KMS-11 (cell line): ENCODE measurements around the gene ACTL7B.

Source experiments
- H2AFZ ChIP-seq: fragments of 200-600 bp; sonication (generic); 2 replicates; pipeline ENCODE4 v1.6.1; 2016; ENCODE audit warnings: antibody characterized with exemption, mixed run types, low read depth
- H3K27ac ChIP-seq: fragments of 200-600 bp; sonication (generic); 2 replicates; pipeline ENCODE4 v1.6.1; 2016; ENCODE audit warnings: mild to moderate bottlenecking, mixed run types
- H3K27me3 ChIP-seq: fragments of 200-600 bp; sonication (generic); 2 replicates; pipeline ENCODE4 v1.6.1; 2017; ENCODE audit warnings: mild to moderate bottlenecking, low read depth, mixed run types, moderate library complexity; ENCODE audit not compliant: insufficient read depth
- H3K36me3 ChIP-seq: fragments of 200-600 bp; sonication (generic); 2 replicates; pipeline ENCODE4 v1.6.1; 2017; ENCODE audit warnings: mild to moderate bottlenecking, mixed run types; ENCODE audit not compliant: insufficient read depth
- H3K4me1 ChIP-seq: fragments of 200-600 bp; sonication (generic); 2 replicates; pipeline ENCODE4 v1.6.1; 2016; ENCODE audit warnings: mild to moderate bottlenecking, low read depth, mixed run types; ENCODE audit not compliant: poor library complexity, severe bottlenecking
- H3K4me2 ChIP-seq: fragments of 200-600 bp; sonication (generic); 2 replicates; pipeline ENCODE4 v1.7.0; 2016; ENCODE audit warnings: mild to moderate bottlenecking, mixed run types
- H3K4me3 ChIP-seq: fragments of 200-600 bp; sonication (generic); IDR thresholded peaks from 2 replicates; pipeline ENCODE4 v1.6.1; 2017; ENCODE audit warnings: low read depth, low read length, mixed read lengths; ENCODE audit not compliant: insufficient read depth
- H3K79me2 ChIP-seq: fragments of 200-600 bp; sonication (generic); 2 replicates; pipeline ENCODE4 v1.6.1; 2016; ENCODE audit warnings: low read depth, mixed run types; ENCODE audit not compliant: insufficient read depth
- H3K9ac ChIP-seq: fragments of 200-600 bp; sonication (generic); 2 replicates; pipeline ENCODE4 v1.6.1; 2016; ENCODE audit warnings: mild to moderate bottlenecking, mixed run types
- H4K20me1 ChIP-seq: fragments of 200-600 bp; sonication (generic); 2 replicates; pipeline ENCODE4 v1.6.1; 2016; ENCODE audit warnings: mild to moderate bottlenecking, mixed run types; ENCODE audit not compliant: insufficient read depth
- CTCF ChIP-seq: fragments of 200-600 bp; sonication (generic); conservative IDR thresholded peaks from 2 replicates; pipeline ENCODE4 v1.6.1; 2017; ENCODE audit warnings: low read depth, mild to moderate bottlenecking, antibody characterized with exemption, low read length, moderate library complexity, mixed read lengths

ACTL7B gene

GRCh38 chr9:108874058-108874788, 18.4 kb upstream of the ACTL7B start:
- no peak overlapping the region for H3K4me3 ChIP-seq
- no peak overlapping the region for H3K4me2 ChIP-seq
- H3K27me3 ChIP-seq = no peaks in the 10 kb centered on the region
- H3K27ac ChIP-seq = no peak overlapping the region
- H3K9ac ChIP-seq = no peak overlapping the region
- no peaks in the 10 kb centered on the region for H3K4me1 ChIP-seq
- peaks cover 2% of the 10 kb centered on the region; the same call in 1 of the 2 replicates for H3K36me3 ChIP-seq
- no peak overlapping the region for H2AFZ ChIP-seq
- TF ChIP-seq CTCF = no peak
- no peaks in the 10 kb centered on the region for H3K79me2 ChIP-seq
- H4K20me1 ChIP-seq = no peaks in the 10 kb centered on the region

GRCh38 chr9:108869092-108869725, 13.4 kb upstream of the ACTL7B start:
- H2AFZ ChIP-seq = no peak overlapping the region
- no peak overlapping the region for H3K4me3 ChIP-seq
- H3K4me1 ChIP-seq = no peaks in the 10 kb centered on the region
- H3K36me3 ChIP-seq = no peaks in the 10 kb centered on the region; the same call in 1 of the 2 replicates
- no peaks in the 10 kb centered on the region for H3K27me3 ChIP-seq
- H4K20me1 ChIP-seq = no peaks in the 10 kb centered on the region
- no peak overlapping the region for H3K27ac ChIP-seq
- no peak overlapping the region for H3K4me2 ChIP-seq
- TF ChIP-seq CTCF = no peak
- H3K79me2 ChIP-seq = no peaks in the 10 kb centered on the region
- no peak overlapping the region for H3K9ac ChIP-seq

DNA sequence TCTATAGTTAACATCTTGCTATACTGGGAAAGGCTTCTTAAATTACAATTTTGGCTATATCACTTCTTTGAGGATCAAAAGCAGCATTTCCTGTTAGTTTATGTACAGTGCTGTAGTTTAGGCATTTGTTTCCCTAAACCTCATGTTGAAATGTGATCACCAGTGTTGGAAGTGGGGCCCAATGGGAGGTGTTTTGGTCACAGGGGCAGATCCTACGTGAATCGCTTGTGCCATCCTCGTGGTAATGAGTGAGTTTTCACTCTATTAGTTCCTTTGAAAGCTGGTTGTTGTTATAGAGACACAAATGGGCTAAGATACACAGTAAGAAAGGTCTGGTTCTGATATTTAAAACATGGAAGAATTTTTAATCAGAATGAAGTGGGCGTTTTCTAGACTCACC, 12.0 kb upstream of the ACTL7B start:
- Histone ChIP-seq H3K27ac (no peak overlapping the region), H4K20me1 (no peaks in the 10 kb centered on the region), H2AFZ (no peak overlapping the region), H3K4me3 (no peak overlapping the region), H3K79me2 (no peaks in the 10 kb centered on the region), H3K4me1 (no peaks in the 10 kb centered on the region), H3K4me2 (no peak overlapping the region), H3K27me3 (no peaks in the 10 kb centered on the region), H3K9ac (no peak overlapping the region), H3K36me3 (no peaks in the 10 kb centered on the region)
- TF ChIP-seq CTCF = no peak

- no peaks in the 10 kb centered on the region for H3K36me3 ChIP-seq
- no peaks in the 10 kb centered on the region for H3K4me1 ChIP-seq
- H4K20me1 ChIP-seq = no peaks in the 10 kb centered on the region
- no peak for TF ChIP-seq CTCF
- no peak overlapping the region for H3K9ac ChIP-seq
- H3K4me2 ChIP-seq = no peak overlapping the region
- H3K79me2 ChIP-seq = no peaks in the 10 kb centered on the region
- H3K27ac ChIP-seq = no peak overlapping the region
- H3K4me3 ChIP-seq = no peak overlapping the region
- no peaks in the 10 kb centered on the region for H3K27me3 ChIP-seq
- no peak overlapping the region for H2AFZ ChIP-seq
Measured at GRCh38 chr9:108867116-108867515, 11.3 kb upstream of the ACTL7B start.
